ENCODE measurements around the gene ERVFRD-1. TPM values are rescaled to one million over a fixed set of nuclear protein-coding genes. Genes with fewer than 3 reads are reported as not detected.

ERVFRD-1 gene
- total and polyA plus RNA-seq, 2 of the 13 experiments (the other 11 are each of a cell fraction or from before 2014, with no cell fraction given), result not detected

DNA sequence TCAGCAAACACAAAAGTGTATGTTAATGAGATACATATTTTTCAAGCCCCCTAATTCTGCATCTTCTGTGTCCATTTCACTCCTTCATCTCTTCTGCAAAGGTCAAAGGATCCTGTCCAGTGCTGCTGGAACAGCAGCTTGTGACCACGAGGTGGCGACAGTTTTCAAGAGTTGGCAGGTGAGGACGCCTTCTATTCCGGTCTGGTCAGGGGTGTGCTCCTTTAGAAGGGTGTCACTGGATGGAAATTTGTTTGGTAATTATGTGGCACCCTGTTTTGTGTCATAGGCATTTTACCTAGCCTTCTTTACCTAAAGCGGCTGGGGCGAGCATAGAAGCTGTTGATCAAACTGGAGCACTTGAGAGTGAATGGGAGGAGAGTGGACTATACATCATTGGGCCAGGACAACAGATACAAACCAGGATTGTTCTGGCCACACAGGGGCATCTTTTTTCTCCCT, 32.9 kb upstream of the ERVFRD-1 start (continued):
- TF ChIP-seq, protein P1, sequence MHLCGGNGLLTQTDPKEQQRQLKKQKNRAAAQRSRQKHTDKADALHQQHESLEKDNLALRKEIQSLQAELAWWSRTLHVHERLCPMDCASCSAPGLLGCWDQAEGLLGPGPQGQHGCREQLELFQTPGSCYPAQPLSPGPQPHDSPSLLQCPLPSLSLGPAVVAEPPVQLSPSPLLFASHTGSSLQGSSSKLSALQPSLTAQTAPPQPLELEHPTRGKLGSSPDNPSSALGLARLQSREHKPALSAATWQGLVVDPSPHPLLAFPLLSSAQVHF (CRISPR knock-in tag; IDR thresholded peaks at IDR 0.05), result no peak
- TF ChIP-seq CEBPG (CRISPR knock-in tag; IDR thresholded peaks at IDR 0.05) (0 out of 2 replicates have a peak, but pooled peaks have one; percentile 43), ZSCAN22 (CRISPR knock-in tag; IDR thresholded peaks at IDR 0.05) (no peak), AGO1 (IDR thresholded peaks at IDR 0.05; ENCODE audit: low read depth, low read length, poor library complexity, severe bottlenecking) (no peak), ZNF12 (CRISPR knock-in tag; IDR thresholded peaks at IDR 0.05) (no peak; the same call in none of the 2 replicates), ZNF230 (CRISPR knock-in tag; IDR thresholded peaks at IDR 0.05) (peak; percentile 70; the same call in 1 of the 2 replicates), SP140L (CRISPR knock-in tag; IDR thresholded peaks at IDR 0.05; ENCODE audit: borderline replicate concordance) (no peak), XRCC5 (optimal IDR thresholded peaks at IDR 0.05; ENCODE audit: low read length) (peak; percentile 60), FOXM1 (CRISPR knock-in tag; IDR thresholded peaks at IDR 0.05) (no peak), CHD4 (IDR thresholded peaks at IDR 0.05; ENCODE audit: borderline replicate concordance, low read length) (no peak), ZNF878 (CRISPR knock-in tag; IDR thresholded peaks at IDR 0.05) (0 out of 2 replicates have a peak, but pooled peaks have one; percentile 0), MTF1 (CRISPR knock-in tag; IDR thresholded peaks at IDR 0.05) (no peak), ZNF136 (CRISPR knock-in tag; IDR thresholded peaks at IDR 0.05; ENCODE audit: low read depth) (no peak), BCL6 (CRISPR knock-in tag; IDR thresholded peaks at IDR 0.05) (0 out of 2 replicates have a peak, but pooled peaks have one; percentile 28), MED1 (CRISPR knock-in tag; IDR thresholded peaks at IDR 0.05) (0 out of 2 replicates have a peak, but pooled peaks have one; percentile 14), HMG20A (CRISPR knock-in tag; IDR thresholded peaks at IDR 0.05; ENCODE audit: borderline replicate concordance) (0 out of 2 replicates have a peak, but pooled peaks have one; percentile 29), RAD21 (CRISPR knock-in tag; IDR thresholded peaks at IDR 0.05) (peak; percentile 95), U2AF1 (optimal IDR thresholded peaks at IDR 0.05; ENCODE audit: low read depth, low read length) (no peak), ZNF782 (CRISPR knock-in tag; IDR thresholded peaks at IDR 0.05; ENCODE audit: borderline replicate concordance) (no peak), KAT7 (CRISPR knock-in tag; IDR thresholded peaks at IDR 0.05; ENCODE audit: borderline replicate concordance) (0 out of 2 replicates have a peak, but pooled peaks have one; percentile 7), ZNF775 (CRISPR knock-in tag; IDR thresholded peaks at IDR 0.05; ENCODE audit: borderline replicate concordance) (peak; percentile 68; the same call in 1 of the 2 replicates), HNRNPK (IDR thresholded peaks at IDR 0.05; ENCODE audit: low read depth, low read length, poor library complexity, severe bottlenecking) (no peak), YEATS4 (CRISPR knock-in tag; IDR thresholded peaks at IDR 0.05; ENCODE audit: borderline replicate concordance) (no peak)
- TF ChIP-seq, protein P2, sequence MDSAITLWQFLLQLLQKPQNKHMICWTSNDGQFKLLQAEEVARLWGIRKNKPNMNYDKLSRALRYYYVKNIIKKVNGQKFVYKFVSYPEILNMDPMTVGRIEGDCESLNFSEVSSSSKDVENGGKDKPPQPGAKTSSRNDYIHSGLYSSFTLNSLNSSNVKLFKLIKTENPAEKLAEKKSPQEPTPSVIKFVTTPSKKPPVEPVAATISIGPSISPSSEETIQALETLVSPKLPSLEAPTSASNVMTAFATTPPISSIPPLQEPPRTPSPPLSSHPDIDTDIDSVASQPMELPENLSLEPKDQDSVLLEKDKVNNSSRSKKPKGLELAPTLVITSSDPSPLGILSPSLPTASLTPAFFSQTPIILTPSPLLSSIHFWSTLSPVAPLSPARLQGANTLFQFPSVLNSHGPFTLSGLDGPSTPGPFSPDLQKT (CRISPR knock-in tag; IDR thresholded peaks at IDR 0.05; ENCODE audit: borderline replicate concordance), result no peak
- TF ChIP-seq, protein P3, sequence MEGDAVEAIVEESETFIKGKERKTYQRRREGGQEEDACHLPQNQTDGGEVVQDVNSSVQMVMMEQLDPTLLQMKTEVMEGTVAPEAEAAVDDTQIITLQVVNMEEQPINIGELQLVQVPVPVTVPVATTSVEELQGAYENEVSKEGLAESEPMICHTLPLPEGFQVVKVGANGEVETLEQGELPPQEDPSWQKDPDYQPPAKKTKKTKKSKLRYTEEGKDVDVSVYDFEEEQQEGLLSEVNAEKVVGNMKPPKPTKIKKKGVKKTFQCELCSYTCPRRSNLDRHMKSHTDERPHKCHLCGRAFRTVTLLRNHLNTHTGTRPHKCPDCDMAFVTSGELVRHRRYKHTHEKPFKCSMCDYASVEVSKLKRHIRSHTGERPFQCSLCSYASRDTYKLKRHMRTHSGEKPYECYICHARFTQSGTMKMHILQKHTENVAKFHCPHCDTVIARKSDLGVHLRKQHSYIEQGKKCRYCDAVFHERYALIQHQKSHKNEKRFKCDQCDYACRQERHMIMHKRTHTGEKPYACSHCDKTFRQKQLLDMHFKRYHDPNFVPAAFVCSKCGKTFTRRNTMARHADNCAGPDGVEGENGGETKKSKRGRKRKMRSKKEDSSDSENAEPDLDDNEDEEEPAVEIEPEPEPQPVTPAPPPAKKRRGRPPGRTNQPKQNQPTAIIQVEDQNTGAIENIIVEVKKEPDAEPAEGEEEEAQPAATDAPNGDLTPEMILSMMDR (CRISPR knock-in tag; IDR thresholded peaks at IDR 0.05), result peak; percentile 99
- TF ChIP-seq, protein P4, sequence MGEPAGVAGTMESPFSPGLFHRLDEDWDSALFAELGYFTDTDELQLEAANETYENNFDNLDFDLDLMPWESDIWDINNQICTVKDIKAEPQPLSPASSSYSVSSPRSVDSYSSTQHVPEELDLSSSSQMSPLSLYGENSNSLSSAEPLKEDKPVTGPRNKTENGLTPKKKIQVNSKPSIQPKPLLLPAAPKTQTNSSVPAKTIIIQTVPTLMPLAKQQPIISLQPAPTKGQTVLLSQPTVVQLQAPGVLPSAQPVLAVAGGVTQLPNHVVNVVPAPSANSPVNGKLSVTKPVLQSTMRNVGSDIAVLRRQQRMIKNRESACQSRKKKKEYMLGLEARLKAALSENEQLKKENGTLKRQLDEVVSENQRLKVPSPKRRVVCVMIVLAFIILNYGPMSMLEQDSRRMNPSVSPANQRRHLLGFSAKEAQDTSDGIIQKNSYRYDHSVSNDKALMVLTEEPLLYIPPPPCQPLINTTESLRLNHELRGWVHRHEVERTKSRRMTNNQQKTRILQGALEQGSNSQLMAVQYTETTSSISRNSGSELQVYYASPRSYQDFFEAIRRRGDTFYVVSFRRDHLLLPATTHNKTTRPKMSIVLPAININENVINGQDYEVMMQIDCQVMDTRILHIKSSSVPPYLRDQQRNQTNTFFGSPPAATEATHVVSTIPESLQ (CRISPR knock-in tag; conservative IDR thresholded peaks at IDR 0.05), result no peak

Data from HepG2 (cell line).